Activated CD4-positive, alpha-beta T cell treated with anti-CD3 and anti-CD28 coated beads, Interleukin-2, amount 50 U/mL, for 4 hours (primary cell): ENCODE data around the gene SH2D4B.

ENCODE experiments used
- DNase-seq, 2 experiments: peaks; one replicate each; pipeline ENCODE4 v3.0.0-alpha.2; 2020

Gene SH2D4B

DNA sequence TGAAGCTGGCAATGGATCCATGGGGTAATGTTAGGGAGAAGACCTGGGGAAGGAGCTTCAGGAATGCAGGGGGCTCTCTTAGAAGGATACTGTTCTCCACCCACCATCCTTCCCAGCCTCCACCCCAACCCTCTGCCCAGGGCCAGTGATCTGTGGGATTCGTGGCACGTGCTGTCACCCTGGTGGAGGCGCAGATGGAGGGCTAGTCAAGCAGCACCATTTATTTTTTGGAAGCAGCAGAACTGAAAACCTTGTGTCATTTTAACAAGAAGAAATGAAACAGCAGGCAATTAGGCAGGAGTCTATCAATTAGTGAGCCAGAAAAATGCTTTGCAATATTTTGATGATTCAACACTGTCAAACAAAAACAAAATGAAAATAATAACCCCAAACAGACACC lies 155.9 kb downstream of the SH2D4B start:
- DNase-seq = no peak

GRCh38 chr10:80694930-80695329 lies 157.2 kb downstream of the SH2D4B start:
- DNase-seq = no peak
